HG03103 (cell line): ENCODE data around the gene RXRA.

Experiments
- ATAC-seq: cut with Tn5 transposase; IDR thresholded peaks from one replicate; pipeline ENCODE4 v1.9.1; 2021; ENCODE audit warnings: low read depth; ENCODE audit not compliant: unreplicated experiment

Gene RXRA

GRCh38 chr9:134364391-134365114 is 38.3 kb downstream of the RXRA start:
- ATAC-seq = no peak

GRCh38 chr9:134365115-134365596 is 38.9 kb downstream of the RXRA start:
- no peak for ATAC-seq

- no peak for ATAC-seq
These were observed 39.6 kb downstream of the RXRA start for GRCh38 chr9:134365791-134366222.

GRCh38 chr9:134366223-134367031 is 40.2 kb downstream of the RXRA start:
- ATAC-seq = no peak

- no peak for ATAC-seq
These were observed 40.8 kb downstream of the RXRA start for GRCh38 chr9:134367061-134367460.

- ATAC-seq = no peak
These were observed 41.7 kb downstream of the RXRA start for GRCh38 chr9:134367791-134368490.

DNA sequence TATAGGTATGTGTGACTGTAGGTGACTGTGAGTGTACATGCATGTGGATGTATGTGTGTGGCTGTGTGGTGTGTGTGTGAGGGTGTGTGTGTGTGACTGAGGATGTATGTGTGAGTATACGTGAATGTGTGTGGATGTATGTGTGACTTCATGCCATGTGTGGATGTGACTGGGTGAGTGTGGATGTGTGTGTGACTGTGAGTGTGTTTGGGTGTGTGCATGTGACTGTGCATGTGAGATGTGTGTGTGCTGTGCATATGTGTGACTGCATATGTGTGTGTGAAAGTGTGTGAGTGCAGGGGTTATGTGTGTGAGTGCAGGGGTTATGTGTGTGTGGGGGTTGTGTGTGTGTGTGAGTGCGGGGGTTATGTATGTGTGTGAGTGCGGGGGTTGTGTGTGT is 42.3 kb downstream of the RXRA start:
- ATAC-seq = no peak

DNA sequence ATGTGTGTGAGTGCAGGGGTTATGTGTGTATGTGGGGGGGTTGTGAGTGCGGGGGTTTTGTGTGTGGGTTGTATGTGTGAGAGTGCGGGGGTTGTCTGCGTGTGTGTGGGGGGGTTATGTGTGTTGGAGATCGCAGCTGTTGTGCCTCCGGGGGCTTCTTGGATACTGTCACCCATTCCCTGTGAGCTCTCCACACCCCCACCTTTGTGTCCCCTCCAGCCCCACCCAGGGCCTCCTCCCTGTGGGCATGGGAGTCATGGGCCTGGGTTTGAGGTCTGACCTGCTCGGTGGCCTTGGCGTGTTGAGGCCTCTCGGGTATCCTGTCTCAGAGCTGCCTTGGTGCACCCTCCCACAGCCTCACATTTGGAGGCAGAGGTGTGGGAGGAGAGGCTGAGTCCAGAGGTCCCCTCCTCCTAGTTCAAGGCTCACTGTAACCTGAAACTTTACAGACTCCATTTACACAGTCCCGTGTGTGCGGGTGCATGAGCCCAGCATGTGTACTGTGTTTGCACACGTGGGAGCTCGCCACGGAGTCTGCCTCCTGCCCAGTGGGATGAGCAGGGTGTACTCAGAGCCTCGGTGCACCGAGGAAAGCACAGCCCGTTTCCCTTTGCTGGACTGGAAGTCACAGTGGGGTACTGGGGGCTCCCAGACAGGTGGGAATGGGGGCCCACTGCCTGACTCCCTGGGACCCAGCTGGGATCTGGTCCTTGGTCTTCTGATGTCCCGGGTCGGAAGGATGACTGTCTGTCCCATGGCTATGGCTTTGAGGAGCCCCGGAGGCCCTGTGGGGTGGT is 43.4 kb downstream of the RXRA start:
- ATAC-seq = no peak

- ATAC-seq = no peak
These were observed 43.9 kb downstream of the RXRA start for GRCh38 chr9:134370213-134370492.

GRCh38 chr9:134370638-134371037 is 44.4 kb downstream of the RXRA start:
- no peak for ATAC-seq

GRCh38 chr9:134371731-134372130 is 45.5 kb downstream of the RXRA start:
- ATAC-seq = no peak

DNA sequence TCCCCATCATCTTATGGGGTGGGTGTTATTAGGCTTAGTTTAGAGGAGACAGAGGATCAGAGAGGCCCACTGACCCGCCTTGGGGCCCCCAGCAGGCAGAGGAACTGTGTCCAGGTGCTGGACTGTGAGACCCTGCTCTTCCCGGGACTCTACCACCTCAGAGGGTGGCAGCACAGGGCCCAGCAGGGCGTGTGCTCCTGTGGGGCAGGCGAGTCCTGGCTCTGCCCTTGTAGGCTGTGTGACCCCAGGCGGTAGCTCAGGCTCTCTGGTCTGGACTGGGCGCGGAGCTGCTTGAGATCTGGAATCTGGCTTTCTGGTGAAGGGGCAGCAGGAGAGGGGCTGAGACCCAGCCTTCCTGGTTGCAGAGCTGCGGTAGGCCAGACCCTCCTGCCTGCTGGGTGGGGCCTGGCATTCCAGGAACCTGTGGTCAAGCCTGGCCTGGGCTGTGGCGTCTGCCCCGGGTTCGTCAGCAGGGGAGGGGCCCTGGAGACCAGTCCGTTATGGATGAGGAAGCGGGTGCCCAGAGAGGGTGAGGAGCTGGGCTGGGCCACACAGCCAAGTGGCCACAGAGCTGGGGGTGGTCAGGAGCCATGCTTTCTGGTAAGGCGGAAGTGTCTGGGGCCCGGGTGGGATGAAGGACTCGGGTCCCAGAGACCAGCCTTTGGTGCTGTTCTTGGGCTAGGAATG is 46.5 kb downstream of the RXRA start:
- ATAC-seq = no peak

DNA sequence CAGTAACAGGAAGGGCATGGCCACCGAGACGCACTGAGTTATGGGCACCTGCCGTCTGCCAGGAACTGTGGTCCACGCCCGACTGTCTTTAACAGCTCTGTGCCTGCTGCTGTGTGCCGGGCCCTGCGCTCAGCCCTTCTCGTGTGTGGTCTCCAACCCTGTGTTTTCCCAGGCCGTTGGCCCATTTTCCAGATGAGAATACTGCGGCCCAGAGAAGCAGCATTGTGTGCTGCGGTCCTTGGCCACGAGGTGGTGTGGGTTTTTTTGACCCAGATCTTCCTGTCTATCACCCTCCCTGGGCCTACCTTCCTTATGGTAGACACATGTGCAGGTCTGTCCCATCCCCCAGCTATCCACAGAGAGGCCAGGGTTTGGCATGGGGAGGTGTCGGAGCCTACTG is 47.0 kb downstream of the RXRA start:
- no peak for ATAC-seq

DNA sequence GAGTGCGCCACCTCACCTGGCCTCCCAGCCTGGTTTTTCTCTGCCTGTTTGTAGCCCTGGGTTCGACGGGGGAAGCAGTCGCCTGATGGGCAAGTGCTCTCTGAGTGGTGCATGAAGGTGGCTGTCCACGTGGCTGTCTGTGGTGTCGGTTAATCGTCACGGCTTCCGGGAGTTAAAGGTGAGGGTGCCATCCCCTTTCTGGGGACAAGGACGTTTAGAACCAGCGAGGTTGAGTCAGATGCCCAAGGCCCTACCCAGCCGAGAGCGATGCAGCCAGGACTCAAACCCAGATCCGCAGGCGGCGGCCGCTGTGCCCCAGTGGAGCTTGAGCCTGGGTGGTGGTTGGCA is 47.7 kb downstream of the RXRA start:
- ATAC-seq = no peak

GRCh38 chr9:134374301-134375010 is 48.2 kb downstream of the RXRA start:
- ATAC-seq = no peak

DNA sequence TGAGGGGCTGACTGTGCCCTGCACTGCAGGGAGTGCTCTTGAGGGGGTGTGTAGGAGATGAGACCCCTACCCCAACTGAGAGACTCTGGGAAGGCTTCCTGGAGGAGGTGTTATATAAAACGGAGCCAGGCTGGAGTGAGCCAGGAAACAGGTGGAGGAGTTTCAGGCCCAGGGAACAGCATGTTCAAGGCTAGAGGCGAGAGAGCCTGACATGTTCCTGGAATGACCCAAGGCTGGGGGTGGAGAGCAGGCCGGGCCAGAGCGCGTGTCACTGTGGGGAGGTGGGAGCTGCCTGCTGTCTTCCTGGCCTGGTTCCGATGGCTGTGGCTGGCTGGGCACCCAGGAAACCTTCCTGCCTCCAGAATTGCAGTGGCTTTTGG is 48.7 kb downstream of the RXRA start:
- no peak for ATAC-seq

DNA sequence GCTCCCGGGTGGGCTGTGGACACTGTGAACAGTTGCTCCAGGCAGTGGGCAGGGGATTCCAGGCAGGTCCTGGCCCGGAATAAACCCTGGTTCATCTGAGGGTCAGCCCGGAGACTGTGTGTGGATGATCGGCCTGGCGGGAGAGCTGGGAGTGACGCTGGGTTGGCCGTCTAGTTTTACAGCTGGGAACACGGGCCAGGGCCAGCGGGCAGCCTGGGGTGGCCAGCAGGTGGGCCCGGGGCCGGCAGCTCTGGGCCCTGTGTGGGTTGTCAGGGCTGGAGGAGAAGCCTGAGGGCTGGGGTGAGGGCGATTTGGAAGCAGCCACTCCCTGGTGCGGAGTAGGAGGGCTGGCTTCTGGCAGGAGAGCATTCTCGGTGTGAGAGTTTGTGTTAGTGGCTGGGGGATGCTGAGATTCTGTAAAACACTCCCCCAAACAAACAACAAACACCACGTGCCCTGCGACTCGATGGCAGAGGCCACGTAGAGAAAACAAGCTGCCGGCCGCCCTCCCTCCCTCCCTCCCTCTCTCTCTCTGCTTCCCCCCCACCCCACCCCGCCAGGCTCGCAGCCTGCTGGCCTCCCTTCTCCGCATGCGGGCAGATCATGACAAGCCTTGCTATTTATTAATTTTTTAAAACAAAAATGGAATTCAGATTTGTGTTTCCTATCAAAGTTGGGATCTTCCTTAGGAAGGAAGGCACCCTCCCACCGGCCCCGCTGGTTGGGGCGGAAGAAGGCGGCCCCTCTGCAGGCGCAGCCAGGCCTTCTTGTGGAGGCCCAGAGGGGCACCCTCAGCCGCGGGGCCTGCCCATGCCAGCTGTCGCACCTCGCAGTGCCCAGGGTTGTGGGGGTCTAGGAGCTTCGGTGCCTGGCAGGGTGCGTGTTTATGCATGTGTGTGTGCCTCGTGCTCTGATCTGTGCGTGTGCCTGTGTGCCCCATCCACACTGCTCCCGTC is 49.5 kb downstream of the RXRA start:
- no peak for ATAC-seq

DNA sequence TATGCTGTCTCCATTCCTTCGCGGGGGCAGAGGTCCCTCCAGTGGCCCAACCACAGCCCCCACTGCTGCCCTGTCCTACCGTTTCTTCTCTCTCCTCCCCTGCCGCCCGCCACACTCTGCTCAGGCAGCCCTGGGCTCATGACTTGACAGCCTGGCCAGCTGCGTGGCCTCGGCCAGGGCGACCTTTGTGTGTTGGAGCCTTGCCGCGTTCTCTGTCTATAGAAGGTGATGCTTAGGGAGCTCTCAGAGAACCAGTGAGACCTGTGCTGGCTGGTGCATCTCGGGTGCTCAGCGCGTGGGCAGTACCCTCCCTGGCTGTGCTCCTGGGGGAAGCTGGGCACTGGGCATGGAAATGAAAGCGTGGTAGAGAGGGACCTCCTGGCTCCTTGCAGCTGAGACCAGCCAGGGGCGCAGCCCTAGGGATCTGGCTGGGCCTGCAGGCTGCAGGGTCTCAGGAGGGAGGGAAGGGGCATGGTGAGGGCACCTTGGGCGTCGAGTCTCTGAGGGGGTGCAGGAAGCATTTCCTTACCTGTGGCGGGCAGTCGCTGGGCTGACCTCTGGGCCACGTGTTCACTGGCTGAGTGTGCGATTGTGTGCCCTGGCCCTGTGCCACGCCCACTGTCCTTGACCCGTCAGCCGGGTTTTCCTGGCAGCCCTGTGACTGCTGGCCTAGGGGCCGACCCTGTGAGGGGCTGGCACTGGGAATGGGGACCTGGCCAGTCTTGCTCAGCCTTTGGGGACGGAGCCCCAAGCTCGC is 50.3 kb downstream of the RXRA start:
- no peak for ATAC-seq
